Activated CD4-positive, alpha-beta T cell treated with anti-CD3 and anti-CD28 coated beads, Interleukin-2, Interleukin-6, amounts not matched to agents 100 ng/mL and 50 ng/mL, durations not matched to agents 16 hours and 8 hours (primary cell): Measurements from ENCODE around the gene MYLK4.

Experiments used
- DNase-seq: peaks from one replicate; pipeline ENCODE4 v3.0.0-alpha.2; 2020

Gene MYLK4

DNA sequence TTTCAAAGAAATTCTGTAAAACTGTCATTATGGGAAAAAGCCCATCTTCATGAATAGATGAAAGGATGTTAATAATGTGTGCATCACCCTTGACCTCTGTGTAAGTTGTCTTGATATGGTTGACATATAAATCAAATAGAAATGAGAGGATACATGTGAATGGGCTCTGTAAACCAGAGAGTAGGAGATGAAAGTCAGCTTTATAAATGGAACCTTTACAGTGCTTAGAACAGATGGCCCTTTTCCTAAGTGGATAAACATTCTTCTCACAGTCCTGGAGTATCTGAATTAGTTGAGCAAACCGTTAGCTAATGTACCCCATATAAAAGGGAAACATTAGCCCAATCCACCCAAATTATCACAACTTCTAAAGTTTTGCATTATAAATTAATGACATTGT is 57.5 kb downstream of the MYLK4 start:
- no peak for DNase-seq

DNA sequence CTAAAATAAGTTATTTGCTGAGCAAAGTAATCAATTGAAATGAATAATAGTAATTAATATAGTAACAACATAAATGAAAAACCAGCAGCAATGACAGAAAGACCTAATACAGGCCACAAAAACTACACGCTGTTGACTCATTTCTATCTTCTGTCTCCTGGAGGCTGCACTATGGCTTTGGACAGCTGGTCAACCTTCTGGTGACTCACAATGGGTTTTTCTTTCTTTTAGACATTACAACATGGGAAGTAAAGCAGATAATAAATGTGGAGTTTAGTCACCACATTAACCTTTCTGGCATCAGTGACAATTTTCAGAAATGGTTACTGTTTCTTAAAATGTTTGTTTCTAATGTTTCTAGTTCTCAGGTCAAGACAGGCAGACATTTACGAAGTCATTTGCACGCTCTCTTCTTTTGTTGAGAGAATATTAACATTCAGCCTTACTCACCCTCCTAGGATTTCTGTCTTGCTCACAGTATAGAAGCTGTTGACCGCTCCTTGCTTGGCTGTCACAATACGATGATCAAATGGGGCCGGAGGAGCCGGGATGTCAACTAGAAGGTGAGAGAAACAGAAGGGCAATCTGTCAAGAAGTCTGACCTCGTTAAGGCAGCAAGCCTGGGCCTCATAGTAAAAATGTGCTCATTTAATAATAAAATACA is 62.2 kb downstream of the MYLK4 start:
- peak; percentile 11 for DNase-seq

- DNase-seq = no peak
Observed at GRCh38 chr6:2687456-2687855, 63.3 kb downstream of the MYLK4 start.

- DNase-seq = no peak
Observed at GRCh38 chr6:2686515-2686914, 64.2 kb downstream of the MYLK4 start.

DNA sequence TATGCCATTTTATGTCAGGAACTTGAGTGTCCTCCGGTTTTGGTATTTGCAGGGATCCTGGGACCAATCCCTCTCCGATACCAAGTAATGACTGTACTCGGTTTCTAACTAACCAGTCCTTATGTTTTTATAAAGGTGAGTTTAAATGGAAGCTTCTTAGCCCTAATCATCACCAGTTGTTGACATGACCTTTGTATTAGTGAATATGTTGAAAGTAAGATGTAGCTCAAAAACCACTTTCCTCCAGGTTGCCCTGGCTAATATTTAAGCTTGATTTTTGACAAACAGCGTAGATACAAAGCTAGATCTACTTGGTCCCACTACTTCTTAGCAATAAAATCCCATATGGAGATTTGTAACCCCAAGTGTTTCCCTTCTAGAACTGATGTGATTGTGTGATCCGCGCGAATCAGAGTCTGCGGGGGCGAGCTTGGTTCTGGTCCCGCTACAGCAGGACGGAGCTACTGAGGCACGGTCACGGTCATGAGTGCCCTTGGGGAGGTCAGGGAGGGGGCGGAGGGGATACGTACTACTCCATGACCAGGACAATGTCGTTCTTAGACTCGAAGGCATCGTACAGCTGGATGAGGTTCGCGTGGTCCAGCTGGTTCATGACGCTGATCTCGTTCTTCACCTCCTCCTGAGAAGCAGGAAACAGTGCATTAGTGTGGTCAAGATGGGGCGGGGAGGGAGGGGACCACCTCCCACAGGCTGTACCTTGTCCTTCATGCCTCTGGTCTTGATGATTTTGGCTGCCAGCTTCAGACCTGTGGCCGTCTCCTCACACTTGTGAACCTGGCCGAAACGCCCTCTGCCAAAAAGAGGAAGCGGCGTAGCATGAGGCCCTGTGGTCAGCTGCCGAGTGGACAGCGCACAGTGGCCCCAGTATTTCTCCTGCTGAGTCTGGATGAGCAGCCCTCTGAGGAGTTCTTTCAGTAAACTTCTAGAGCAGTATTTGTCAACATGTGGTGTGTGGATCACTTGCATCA is 65.7 kb downstream of the MYLK4 start:
- DNase-seq = no peak

GRCh38 chr6:2684103-2684749 is 66.5 kb downstream of the MYLK4 start:
- DNase-seq = no peak

GRCh38 chr6:2680264-2680922 is 70.3 kb downstream of the MYLK4 start:
- DNase-seq = no peak

- DNase-seq = no peak
Observed at GRCh38 chr6:2677080-2677593, 73.6 kb downstream of the MYLK4 start.

DNA sequence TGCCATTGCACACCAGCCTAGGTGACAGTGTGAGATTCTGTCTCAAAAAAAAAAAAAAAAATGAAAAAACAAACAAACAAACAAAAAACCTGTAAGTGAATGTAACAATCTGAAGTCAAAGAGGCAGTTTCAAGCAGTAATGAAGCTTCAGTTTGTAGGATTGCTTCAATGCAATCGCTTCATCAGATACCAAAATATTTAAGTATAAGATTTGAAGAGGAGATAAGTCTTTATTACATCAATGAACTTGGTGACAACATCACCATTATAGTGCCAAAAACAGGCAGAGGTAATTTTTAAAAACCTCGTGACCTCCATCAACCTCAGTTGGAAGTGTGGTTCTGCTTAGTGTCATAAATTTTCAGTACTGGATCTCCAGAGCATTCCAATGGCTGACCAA is 74.7 kb downstream of the MYLK4 start:
- no peak for DNase-seq

- DNase-seq = no peak
Observed at GRCh38 chr6:2674857-2675256, 75.9 kb downstream of the MYLK4 start.

DNA sequence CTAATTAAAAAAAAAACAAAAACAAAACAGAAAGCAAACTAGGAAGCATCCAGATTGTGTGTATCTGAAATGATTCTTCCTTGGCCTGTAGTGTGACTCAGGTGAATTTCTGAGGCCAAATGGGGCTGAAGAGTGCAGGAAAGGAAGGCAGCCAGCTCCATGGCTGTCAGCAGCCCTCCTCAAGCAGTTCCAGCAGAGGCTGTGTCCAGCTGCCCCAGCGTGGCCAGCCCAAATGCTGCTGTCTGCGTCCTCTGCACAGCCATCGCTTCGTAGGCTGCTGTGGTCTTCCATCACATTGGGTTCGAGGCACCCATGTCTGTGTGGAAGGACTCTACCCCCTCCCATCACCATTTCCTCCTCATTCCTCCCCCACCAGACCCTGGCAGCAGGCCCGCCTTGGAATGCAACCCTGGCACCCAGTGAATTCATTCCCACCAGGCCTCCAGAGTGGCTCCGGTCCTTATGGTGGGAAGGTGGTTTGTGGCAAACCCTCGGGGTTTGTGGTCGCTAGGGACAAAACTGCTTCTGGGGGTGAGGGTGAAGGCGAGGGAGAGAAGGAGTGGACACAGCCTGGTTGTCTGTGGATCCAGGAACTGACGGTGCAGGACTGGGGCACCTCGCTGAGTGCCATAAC is 81.5 kb downstream of the MYLK4 start:
- DNase-seq = no peak

- no peak for DNase-seq
Observed at GRCh38 chr6:2667617-2668016, 83.1 kb downstream of the MYLK4 start.

- no peak for DNase-seq
Observed at GRCh38 chr6:2666906-2667575, 83.7 kb downstream of the MYLK4 start.

DNA sequence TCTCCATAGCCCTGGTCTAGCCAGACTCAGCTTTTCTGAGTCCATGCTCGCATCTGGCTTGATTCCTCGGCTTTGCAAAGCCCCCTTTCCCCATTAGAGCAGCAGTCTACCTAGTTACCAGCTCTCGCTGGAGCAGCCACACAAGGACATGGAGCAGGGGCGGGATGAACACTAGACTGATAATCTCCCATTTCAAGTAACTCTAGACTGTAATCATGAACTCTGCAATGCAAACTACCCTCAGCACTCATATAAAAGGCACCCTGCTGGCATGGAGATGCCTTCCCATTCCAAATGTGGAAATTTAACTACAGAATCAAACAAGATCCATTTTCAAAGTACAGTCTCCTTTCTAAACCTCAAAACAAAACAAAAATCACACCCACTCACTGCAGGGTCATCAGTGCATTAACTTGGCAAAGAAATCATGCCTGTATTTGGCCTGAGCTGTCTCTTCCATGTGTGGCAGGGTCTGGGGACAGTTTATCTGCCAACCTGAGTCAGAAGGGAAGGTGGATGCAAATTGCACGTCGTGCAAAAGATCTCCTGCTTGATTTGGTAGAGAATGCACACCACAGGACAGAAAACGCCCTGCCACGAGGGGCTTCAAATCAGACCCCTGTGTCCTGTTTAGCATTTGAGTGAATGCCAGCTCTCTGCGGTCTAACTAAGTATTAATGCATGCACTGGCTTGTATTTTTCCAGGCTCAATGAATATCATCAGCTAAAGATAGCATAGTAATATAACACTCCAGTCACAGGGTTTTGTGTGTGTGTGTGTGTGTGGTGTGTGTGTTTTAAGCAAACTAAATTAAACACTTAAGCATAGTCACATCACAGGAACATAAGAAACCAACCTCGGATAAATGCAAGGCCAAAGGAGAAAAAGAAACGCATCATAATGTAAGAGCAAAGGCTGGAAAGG is 85.3 kb downstream of the MYLK4 start:
- no peak for DNase-seq

DNA sequence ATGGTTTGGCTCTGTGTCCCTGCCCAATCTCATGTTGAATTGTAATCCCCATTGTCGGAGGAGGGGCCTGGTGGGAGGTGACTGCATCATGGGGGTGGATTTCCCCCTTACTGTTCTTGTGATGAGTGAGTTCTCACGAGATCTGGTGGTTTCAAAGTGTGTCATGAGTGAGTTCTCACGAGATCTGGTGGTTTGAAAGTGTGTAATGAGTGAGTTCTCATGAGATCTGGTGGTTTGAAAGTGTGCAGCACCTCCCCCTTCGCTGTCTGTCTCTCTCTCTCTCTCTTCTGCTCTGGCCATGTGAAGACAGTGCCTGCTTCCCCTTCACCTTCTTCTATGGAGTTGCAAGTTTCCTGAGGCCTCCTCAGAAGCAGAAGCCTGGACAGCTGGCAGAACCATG is 87.6 kb downstream of the MYLK4 start:
- DNase-seq = peak; percentile 9

GRCh38 chr6:2661651-2662050 is 89.1 kb downstream of the MYLK4 start:
- DNase-seq = no peak

- DNase-seq = no peak
Observed at GRCh38 chr6:2659882-2660281, 90.8 kb downstream of the MYLK4 start.

- no peak for DNase-seq
Observed at GRCh38 chr6:2659381-2659780, 91.3 kb downstream of the MYLK4 start.

DNA sequence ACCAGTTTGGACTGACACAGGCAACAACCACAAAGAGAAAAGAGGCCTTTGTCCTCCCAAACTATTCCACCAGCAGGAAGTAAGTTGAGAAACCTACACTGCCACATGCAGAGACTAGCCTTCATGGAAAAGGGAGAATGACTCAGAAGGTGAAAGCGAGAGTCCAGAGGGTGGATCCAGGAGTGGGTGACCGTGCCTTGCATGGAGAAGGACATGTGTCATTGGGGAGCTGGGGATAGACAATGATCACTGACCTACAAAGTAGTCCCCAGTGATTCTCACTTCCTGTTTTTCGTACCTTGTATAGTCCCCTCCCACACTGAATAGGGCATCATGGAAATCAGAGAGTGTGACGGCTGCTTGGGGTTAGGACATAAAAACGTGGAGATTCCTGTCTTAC is 91.9 kb downstream of the MYLK4 start:
- no peak for DNase-seq

DNA sequence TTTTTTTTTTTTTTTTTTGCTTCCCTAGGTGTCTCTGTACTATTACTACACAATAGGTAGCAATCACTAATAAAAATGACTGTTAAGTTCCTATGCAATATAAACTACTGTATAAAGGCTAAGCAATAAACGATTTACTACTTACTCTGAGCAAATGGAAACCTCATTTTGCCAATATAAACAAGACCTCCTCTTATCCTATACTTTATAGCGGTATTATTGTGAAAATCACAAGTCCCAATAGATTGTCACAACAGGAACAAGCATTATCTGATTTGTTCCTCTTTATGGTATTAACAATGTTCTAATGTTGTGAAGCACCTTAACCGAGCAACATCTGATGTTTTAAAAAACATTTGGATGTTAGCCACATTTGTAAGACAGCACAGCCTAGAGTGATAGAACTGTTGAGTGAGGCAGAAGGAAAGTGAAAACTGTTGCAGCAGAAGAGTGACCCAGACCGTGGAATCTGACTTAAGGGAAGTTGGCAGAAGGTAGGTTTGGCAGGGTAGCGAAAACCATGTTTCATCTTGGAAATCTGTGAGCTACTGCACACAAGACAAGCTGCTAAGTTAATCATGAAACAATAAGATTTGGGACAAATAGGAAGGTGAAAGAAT is 94.2 kb downstream of the MYLK4 start:
- DNase-seq = no peak
